ENCODE results near the gene PLS3. TPM values are rescaled to one million over a fixed set of nuclear protein-coding genes. Genes with fewer than 3 reads are reported as not detected.
"Not testable (repeated sequence)": the region's sequence is repeated elsewhere in the genome, so short reads cannot be mapped to it uniquely, and the experiment has no call there.

The PLS3 gene
- total and polyA plus RNA-seq, 5 experiments from 2014 or later, result not detected

DNA sequence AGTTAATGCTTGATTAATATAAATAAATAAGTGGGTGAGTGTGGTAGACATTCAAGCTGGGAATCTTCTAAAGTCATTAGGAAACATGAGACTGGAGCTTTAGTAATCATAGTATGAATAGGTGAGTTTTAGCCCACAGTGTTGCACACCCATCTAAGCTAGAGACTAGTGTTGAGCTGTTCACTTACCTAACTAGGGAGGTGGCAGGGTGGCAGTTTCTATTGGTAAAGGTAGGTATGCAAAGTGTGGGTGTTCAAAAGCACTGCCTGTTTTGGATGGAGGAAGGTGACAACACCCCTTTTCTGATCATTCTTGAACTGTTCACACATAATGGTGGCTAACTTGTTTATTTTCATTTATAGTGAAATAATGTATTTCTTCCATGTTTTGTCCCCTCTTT, 41.3 kb downstream of the PLS3 start:
- no peak overlapping the region for H3K27ac Mint-ChIP-seq
- no peaks in the 10 kb centered on the region for H3K9me3 Mint-ChIP-seq
- H3K4me3 Mint-ChIP-seq, result no peak overlapping the region
- ATAC-seq, result no peak
- peaks cover 0 to 7% (median 0%) of the 10 kb centered on the region in 5 donors for H3K27me3 Mint-ChIP-seq
- H3K36me3 Mint-ChIP-seq, result no peaks in the 10 kb centered on the region
- peaks cover 0 to 2% (median 0%) of the 10 kb centered on the region in 4 donors for H3K4me1 Mint-ChIP-seq
- no peak for DNase-seq
- POLR2A ChIA-PET, result no interaction called here

GRCh38 chrX:115602729-115603389, 41.9 kb downstream of the PLS3 start:
- Mint-ChIP-seq H3K27ac (no peak overlapping the region), H3K4me1 (peaks cover 0 to 2% (median 0%) of the 10 kb centered on the region in 4 donors), H3K9me3 (no peaks in the 10 kb centered on the region), H3K36me3 (no peaks in the 10 kb centered on the region), H3K27me3 (peaks cover 0 to 7% (median 0%) of the 10 kb centered on the region in 5 donors), H3K4me3 (no peak overlapping the region)
- POLR2A ChIA-PET, result no interaction called here
- DNase-seq (no peak), ATAC-seq (no peak)

DNA sequence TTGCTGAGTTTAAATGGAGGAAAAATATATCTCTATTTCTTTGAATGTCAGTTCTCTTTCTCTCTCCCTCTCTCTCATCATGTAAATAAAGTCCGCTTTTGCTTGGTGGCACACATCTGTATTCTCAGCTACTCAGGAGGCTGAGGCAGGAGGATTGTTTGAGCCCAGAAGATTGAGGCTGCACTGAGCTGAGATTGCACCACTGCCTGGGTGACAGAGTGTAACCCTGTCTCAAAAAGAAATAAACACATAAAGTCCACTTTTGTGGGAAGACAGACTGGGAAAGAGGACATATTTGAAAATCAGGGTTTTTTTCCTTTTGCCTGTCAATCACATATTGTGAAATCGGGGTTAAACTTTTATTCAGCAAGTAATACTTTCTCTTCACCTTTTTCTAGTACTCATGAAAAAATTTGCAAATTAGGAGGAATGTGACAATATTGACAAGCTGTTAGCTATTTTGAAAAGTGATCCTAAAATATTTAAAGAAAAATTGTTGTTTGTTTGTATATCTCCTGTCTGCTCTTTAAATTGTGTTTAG, 42.6 kb downstream of the PLS3 start:
- Mint-ChIP-seq H3K4me3 (no peak overlapping the region), H3K27me3 (peaks cover 0 to 7% (median 0%) of the 10 kb centered on the region in 5 donors), H3K36me3 (no peaks in the 10 kb centered on the region), H3K9me3 (no peaks in the 10 kb centered on the region), H3K4me1 (peaks cover 0 to 2% (median 0%) of the 10 kb centered on the region in 4 donors), H3K27ac (no peak overlapping the region)
- no peak for ATAC-seq
- POLR2A ChIA-PET, result no interaction called here
- no peak for DNase-seq

GRCh38 chrX:115606861-115607260, 45.9 kb downstream of the PLS3 start:
- Mint-ChIP-seq H3K27me3 (no peaks in the 10 kb centered on the region), H3K9me3 (no peaks in the 10 kb centered on the region), H3K4me1 (no peaks in the 10 kb centered on the region), H3K4me3 (no peak overlapping the region), H3K36me3 (no peaks in the 10 kb centered on the region), H3K27ac (no peak overlapping the region)
- DNase-seq (no peak), ATAC-seq (no peak)
- POLR2A ChIA-PET, result no interaction called here

DNA sequence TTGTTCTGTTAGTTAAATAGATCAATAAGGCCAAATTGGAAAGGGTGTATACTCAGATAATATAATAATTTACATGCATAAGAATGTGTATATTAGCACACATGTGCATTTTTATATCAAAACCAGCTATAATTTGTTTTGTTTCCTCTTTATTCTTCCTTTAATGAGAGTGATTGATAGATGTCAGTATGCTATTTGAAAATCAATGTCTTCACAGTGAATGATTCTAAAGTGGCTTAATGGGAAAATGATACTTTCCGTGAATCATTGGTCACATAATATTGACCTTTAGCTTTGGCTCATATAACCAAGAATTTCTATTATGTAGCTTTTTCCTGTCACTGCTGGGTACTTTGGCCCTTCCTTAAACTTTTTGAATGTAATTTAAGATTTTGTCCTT, 48.6 kb downstream of the PLS3 start:
- no peak for ATAC-seq
- Mint-ChIP-seq H3K27me3 (no peaks in the 10 kb centered on the region), H3K9me3 (no peaks in the 10 kb centered on the region), H3K4me3 (no peak overlapping the region), H3K36me3 (no peaks in the 10 kb centered on the region), H3K4me1 (no peaks in the 10 kb centered on the region), H3K27ac (no peak overlapping the region)
- no peak for DNase-seq
- POLR2A ChIA-PET, result no interaction called here

GRCh38 chrX:115616943-115617563, 56.1 kb downstream of the PLS3 start:
- H3K9me3 Mint-ChIP-seq, result no peaks in the 10 kb centered on the region
- POLR2A ChIA-PET, result no interaction called here
- no peaks in the 10 kb centered on the region for H3K36me3 Mint-ChIP-seq
- H3K4me1 Mint-ChIP-seq, result no peaks in the 10 kb centered on the region
- no peak for ATAC-seq
- H3K4me3 Mint-ChIP-seq, result no peak overlapping the region
- DNase-seq, result no peak
- peaks cover 0 to 5% (median 0%) of the 10 kb centered on the region in 5 donors for H3K27me3 Mint-ChIP-seq
- no peak overlapping the region for H3K27ac Mint-ChIP-seq

- H3K9me3 Mint-ChIP-seq, result no peaks in the 10 kb centered on the region
- POLR2A ChIA-PET, result no interaction called here
- H3K4me3 Mint-ChIP-seq, result no peak overlapping the region
- no peaks in the 10 kb centered on the region for H3K36me3 Mint-ChIP-seq
- no peak for DNase-seq
- peaks cover 0 to 5% (median 0%) of the 10 kb centered on the region in 5 donors for H3K27me3 Mint-ChIP-seq
- no peak for ATAC-seq
- H3K4me1 Mint-ChIP-seq, result no peaks in the 10 kb centered on the region
- H3K27ac Mint-ChIP-seq, result no peak overlapping the region
Observed at GRCh38 chrX:115622534-115622933, 61.6 kb downstream of the PLS3 start.

- Mint-ChIP-seq H3K36me3 (no peaks in the 10 kb centered on the region), H3K27ac (no peak overlapping the region), H3K4me1 (no peaks in the 10 kb centered on the region), H3K9me3 (no peaks in the 10 kb centered on the region), H3K4me3 (no peak overlapping the region), H3K27me3 (peaks cover 0 to 5% (median 0%) of the 10 kb centered on the region in 5 donors)
- ATAC-seq (no peak), DNase-seq (no peak)
- POLR2A ChIA-PET, result no interaction called here
Observed at GRCh38 chrX:115624916-115625315, 63.9 kb downstream of the PLS3 start.

- DNase-seq, result no peak
- H3K36me3 Mint-ChIP-seq, result no peaks in the 10 kb centered on the region
Observed at GRCh38 chrX:115625572-115626301, 64.8 kb downstream of the PLS3 start.

DNA sequence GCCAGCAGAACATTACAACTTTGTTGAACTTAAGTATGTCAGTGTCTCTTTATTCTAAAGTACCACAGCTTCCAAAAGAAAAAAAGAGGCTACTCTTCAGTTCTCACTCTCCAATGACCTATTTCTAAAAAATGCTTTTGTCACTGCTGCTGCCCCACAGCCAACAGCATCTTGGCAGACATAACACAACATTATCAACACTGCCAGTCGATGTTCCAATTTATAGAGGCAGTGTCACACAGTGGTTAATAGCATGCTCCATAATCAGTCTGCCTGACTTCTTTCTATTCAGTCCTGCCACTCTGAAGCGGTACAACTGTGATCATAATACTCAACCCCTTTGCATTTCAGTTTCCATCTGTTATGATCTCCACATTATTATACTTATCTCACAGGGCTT, 69.2 kb downstream of the PLS3 start:
- POLR2A ChIA-PET, result no interaction called here
- Mint-ChIP-seq H3K4me3 (no peak overlapping the region), H3K27ac (no peak overlapping the region), H3K27me3 (no peaks in the 10 kb centered on the region), H3K9me3 (no peaks in the 10 kb centered on the region), H3K4me1 (no peaks in the 10 kb centered on the region), H3K36me3 (no peaks in the 10 kb centered on the region)
- ATAC-seq, result no peak
- no peak for DNase-seq

More at GRCh38 chrX:115625572-115626301, 64.8 kb downstream of the PLS3 start:
- no peak for ATAC-seq
- H3K27me3 Mint-ChIP-seq, result no peaks in the 10 kb centered on the region
- no peaks in the 10 kb centered on the region for H3K9me3 Mint-ChIP-seq
- POLR2A ChIA-PET, result no interaction called here
- H3K4me1 Mint-ChIP-seq, result no peaks in the 10 kb centered on the region
- no peak overlapping the region for H3K4me3 Mint-ChIP-seq
- H3K27ac Mint-ChIP-seq, result no peak overlapping the region

DNA sequence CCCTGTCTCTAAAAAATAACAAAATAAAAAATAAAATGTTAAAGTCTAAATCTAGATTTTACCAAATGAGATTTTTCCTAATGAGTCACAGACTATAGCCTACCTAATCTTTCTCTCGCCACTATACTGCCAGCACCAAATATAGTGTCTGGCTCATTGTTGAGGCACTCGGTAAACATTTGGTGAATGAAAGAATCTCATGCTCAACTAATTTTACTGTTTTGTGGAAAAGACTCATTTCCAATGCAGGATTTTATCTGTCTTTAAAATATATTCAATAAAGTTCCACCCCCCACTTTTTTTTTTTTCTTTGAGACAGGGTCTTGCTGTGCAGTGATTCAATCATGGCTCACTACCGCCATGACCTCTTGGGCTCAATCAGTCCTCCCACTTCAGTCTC, 71.5 kb downstream of the PLS3 start:
- no peak for ATAC-seq
- H3K4me1 Mint-ChIP-seq, result no peaks in the 10 kb centered on the region
- no peaks in the 10 kb centered on the region for H3K9me3 Mint-ChIP-seq
- H3K27me3 Mint-ChIP-seq, result no peaks in the 10 kb centered on the region
- POLR2A ChIA-PET, result no interaction called here
- H3K27ac Mint-ChIP-seq, result no peak overlapping the region
- DNase-seq, result no peak
- H3K36me3 Mint-ChIP-seq, result no peaks in the 10 kb centered on the region
- no peak overlapping the region for H3K4me3 Mint-ChIP-seq

- H3K27me3 Mint-ChIP-seq, H3K4me3 Mint-ChIP-seq, POLR2A ChIA-PET, DNase-seq, H3K27ac Mint-ChIP-seq, H3K36me3 Mint-ChIP-seq, H3K9me3 Mint-ChIP-seq, ATAC-seq, H3K4me1 Mint-ChIP-seq: not testable (repeated sequence)
Observed at GRCh38 chrX:115633397-115633796, 72.4 kb downstream of the PLS3 start.

DNA sequence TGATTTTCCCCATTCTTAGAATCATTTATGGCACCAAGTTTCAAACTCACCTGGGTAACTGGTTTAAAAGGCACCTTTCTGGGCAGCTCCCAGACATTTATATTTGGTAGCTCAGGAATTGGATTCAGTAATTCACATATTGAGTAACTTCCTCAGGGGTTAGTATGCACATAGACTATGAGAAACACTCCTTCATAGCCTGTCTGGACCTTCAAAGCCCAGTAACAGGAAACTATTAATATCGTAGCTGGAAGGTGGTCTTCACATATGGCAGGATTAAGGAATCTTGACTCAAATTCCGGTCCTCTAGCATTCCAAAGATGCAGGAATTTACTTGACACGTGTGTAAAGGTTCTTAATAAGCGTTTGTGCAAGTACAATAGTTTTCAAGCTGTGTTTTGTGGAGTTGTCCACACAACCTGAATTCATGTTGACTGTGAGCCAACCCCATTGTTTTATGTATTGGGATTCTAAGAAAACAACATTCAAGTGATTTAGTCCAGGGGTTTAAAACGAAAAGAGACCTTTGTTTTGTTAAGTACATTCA, 78.4 kb downstream of the PLS3 start:
- H3K4me1 Mint-ChIP-seq, result no peaks in the 10 kb centered on the region
- H3K4me3 Mint-ChIP-seq, result no peak overlapping the region
- ATAC-seq (no peak), DNase-seq (no peak)
- no peaks in the 10 kb centered on the region for H3K9me3 Mint-ChIP-seq
- H3K27me3 Mint-ChIP-seq, result no peaks in the 10 kb centered on the region
- no peak overlapping the region for H3K27ac Mint-ChIP-seq
- POLR2A ChIA-PET, result no interaction called here
- H3K36me3 Mint-ChIP-seq, result no peaks in the 10 kb centered on the region

Data from naive thymus-derived CD8-positive, alpha-beta T cell (primary cell).